GM12801 (cell line): ENCODE results near the gene MED31.

Source experiments
- CTCF ChIP-seq: IDR thresholded peaks from one replicate; pipeline ENCODE4 v1.5.1; 2011; ENCODE audit warnings: control low read depth; ENCODE audit not compliant: insufficient read length; ENCODE audit errors: extremely low read depth

The MED31 gene

GRCh38 chr17:6623941-6624340 lies 27.5 kb downstream of the MED31 start:
- TF ChIP-seq CTCF, result no peak

- TF ChIP-seq CTCF, result no peak
Observed at GRCh38 chr17:6611231-6611630, 40.2 kb downstream of the MED31 start.

GRCh38 chr17:6610011-6610410 lies 41.4 kb downstream of the MED31 start:
- no peak for TF ChIP-seq CTCF

- TF ChIP-seq CTCF, result no peak
Observed at GRCh38 chr17:6608321-6608720, 43.1 kb downstream of the MED31 start.

- TF ChIP-seq CTCF, result no peak
Observed at GRCh38 chr17:6605142-6605541, 46.3 kb downstream of the MED31 start.

GRCh38 chr17:6603744-6604325 lies 47.6 kb downstream of the MED31 start:
- no peak for TF ChIP-seq CTCF

GRCh38 chr17:6602141-6602540 lies 49.3 kb downstream of the MED31 start:
- TF ChIP-seq CTCF, result no peak
